Liver (tissue), 9 donors: ENCODE measurements around the gene GABARAPL1. TPM values are rescaled to one million over a fixed set of nuclear protein-coding genes. Genes with fewer than 3 reads are reported as not detected.

Source experiments
- DNase-seq: peaks from one replicate; pipeline ENCODE4 v3.0.0-alpha.2; 2017; ENCODE audit warnings: low spot score
- H3K27ac ChIP-seq, 2 donors: one replicate each; pipeline ENCODE4 v1.7.0; 2013; ENCODE audit warnings: inconsistent platforms in 2 of 2, low read length in 2 of 2, control low read depth in 1 of 2, low read depth in 1 of 2, mild to moderate bottlenecking in 1 of 2
- H3K27me3 ChIP-seq, 4 donors: one replicate each; pipeline versions ENCODE4 v1.6.1 to v1.7.0; 2013; ENCODE audit warnings: low read length in 3 of 4, inconsistent platforms in 1 of 4, mild to moderate bottlenecking in 1 of 4, moderate library complexity in 1 of 4; ENCODE audit not compliant: control insufficient read depth in 4 of 4, insufficient read depth in 4 of 4
- H3K36me3 ChIP-seq, 4 donors: one replicate each; pipeline versions ENCODE4 v1.6.1 to v1.7.0; 2013; ENCODE audit warnings: low read length in 3 of 4, mild to moderate bottlenecking in 3 of 4, low read depth in 1 of 4, moderate library complexity in 1 of 4; ENCODE audit not compliant: control insufficient read depth in 4 of 4, insufficient read depth in 3 of 4
- H3K4me1 ChIP-seq, 4 donors: one replicate each; pipeline versions ENCODE4 v1.6.1 to v1.7.0; 2013; ENCODE audit warnings: low read length in 3 of 4, mild to moderate bottlenecking in 3 of 4, moderate library complexity in 1 of 4; ENCODE audit not compliant: control insufficient read depth in 4 of 4, insufficient read depth in 4 of 4
- H3K4me3 ChIP-seq, 3 donors: one replicate each; pipeline versions ENCODE4 v1.6.1 to v1.7.0; 2013; ENCODE audit warnings: low read length in 3 of 3, control low read depth in 1 of 3, low read depth in 1 of 3, mild to moderate bottlenecking in 1 of 3
- H3K9ac ChIP-seq, 2 donors: one replicate each; pipeline ENCODE4 v1.7.0; 2013; ENCODE audit warnings: low read length in 2 of 2, mild to moderate bottlenecking in 2 of 2, moderate library complexity in 2 of 2, control low read depth in 1 of 2, low read depth in 1 of 2
- H3K9me3 ChIP-seq, 4 donors: one replicate each; pipeline versions ENCODE4 v1.6.1 to v1.7.0; 2013; ENCODE audit warnings: low read length in 3 of 4; ENCODE audit not compliant: control insufficient read depth in 4 of 4
- CTCF ChIP-seq: fragments of 150-350 bp; IDR thresholded peaks from 2 replicates; pipeline ENCODE4 v1.5.1; 2017; ENCODE audit warnings: improper control_type of control experiment, low read depth, low read length; ENCODE audit not compliant: missing input control
- FOXA1 ChIP-seq: IDR thresholded peaks from 2 replicates; pipeline ENCODE4 v1.6.1; 2016; ENCODE audit warnings: antibody characterized with exemption
- FOXA2 ChIP-seq: IDR thresholded peaks from 2 replicates; pipeline ENCODE4 v1.6.1; 2016; ENCODE audit warnings: antibody characterized with exemption
- GABPA ChIP-seq, 2 donors: IDR thresholded peaks in 1 of 2; conservative IDR thresholded peaks in 1 of 2; 2 replicates each; pipeline ENCODE4 v1.6.1; 2016; ENCODE audit warnings: antibody characterized with exemption in 2 of 2, mild to moderate bottlenecking in 1 of 2, moderate library complexity in 1 of 2
- HNF4A ChIP-seq, 2 donors: conservative IDR thresholded peaks; 2 replicates each; pipeline ENCODE4 v1.6.1; 2016; ENCODE audit warnings: antibody characterized with exemption in 2 of 2, mild to moderate bottlenecking in 2 of 2
- HNF4G ChIP-seq: IDR thresholded peaks from 2 replicates; pipeline ENCODE4 v1.6.1; 2016; ENCODE audit warnings: antibody characterized with exemption
- JUND ChIP-seq, 2 donors: IDR thresholded peaks; 2 replicates each; pipeline ENCODE4 v1.6.1; 2016; ENCODE audit warnings: antibody characterized with exemption in 2 of 2
- NR2F2 ChIP-seq: IDR thresholded peaks from 2 replicates; pipeline ENCODE4 v1.6.1; 2016; ENCODE audit warnings: antibody characterized with exemption
- RAD21 ChIP-seq, 2 donors: IDR thresholded peaks; 2 replicates each; pipeline ENCODE4 v1.6.1; 2016; ENCODE audit warnings: antibody characterized with exemption in 2 of 2, mild to moderate bottlenecking in 2 of 2
- REST ChIP-seq: IDR thresholded peaks from 2 replicates; pipeline ENCODE4 v1.6.1; 2016; ENCODE audit warnings: antibody characterized with exemption, mild to moderate bottlenecking
- RXRA ChIP-seq, 2 donors: IDR thresholded peaks; 2 replicates each; pipeline ENCODE4 v1.6.1; 2017 to 2018; ENCODE audit warnings: antibody characterized with exemption in 2 of 2, mild to moderate bottlenecking in 1 of 2
- SP1 ChIP-seq: IDR thresholded peaks from 2 replicates; pipeline ENCODE4 v1.6.1; 2018; ENCODE audit warnings: antibody characterized with exemption, mild to moderate bottlenecking
- TAF1 ChIP-seq: conservative IDR thresholded peaks from 2 replicates; pipeline ENCODE4 v1.6.1; 2016; ENCODE audit warnings: antibody characterized with exemption, mild to moderate bottlenecking
- YY1 ChIP-seq: IDR thresholded peaks from 2 replicates; pipeline ENCODE4 v1.6.1; 2016; ENCODE audit warnings: antibody characterized with exemption, mild to moderate bottlenecking
- WGBS: extraction: QIAGEN DNeasy Blood & Tissue Kit; methylation state at CpG from one replicate; pipeline ENCODE4 v1.1.7; 2013; 5-methylcytosine and 5-hydroxymethylcytosine counted together
- polyA plus RNA-seq, 2 donors: library from polyadenylated mRNA; stranded (reverse) in 1 of 2; unstranded in 1 of 2; fragments of 200-250 nt in 1 of 2; fragments of >200 nt in 1 of 2; fragmentation: Nextera tagmentation in 1 of 2; extraction: Ambion mirVana in 1 of 2; gene quantifications; one replicate each; pipeline versions ENCODE4 v1.2.1 to v1.2.3, GENCODE V29; 2013 to 2015
- total RNA-seq, 2 donors: library from RNA; depleted of rRNA; stranded (reverse); fragments of >200 nt; gene quantifications; one replicate each; pipeline ENCODE4 v1.2.3, GENCODE V29; 2014
- TF ChIP-seq, protein P1 (sequence below): IDR thresholded peaks from 2 replicates; pipeline ENCODE4 v1.6.1; 2016; ENCODE audit warnings: antibody characterized with exemption
- donor health status: healthy.
- donor health status: healthy.
- donor health status: healthy.
- donor health status: healthy.
- donor health status: healthy.

Gene GABARAPL1
- total and polyA plus RNA-seq, 4 donors, result 18.0 to 118 (median 53.0) TPM

GRCh38 chr12:10214136-10214894 is 1.6 kb downstream of the GABARAPL1 start:
- no peaks in the 10 kb centered on the region for H3K9me3 ChIP-seq
- WGBS, result 11% methylated on average over 10 of the region's 10 CpGs
- H3K36me3 ChIP-seq, result peaks cover 4 to 9% (median 7%) of the 10 kb centered on the region in 4 donors
- TF ChIP-seq REST (peak; percentile 7), HNF4A (conservative IDR thresholded peaks at IDR 0.05) (peak in 1 of 2 donors; percentile 43), GABPA (IDR thresholded peaks at IDR 0.05 in 1 of 2, conservative IDR thresholded peaks at IDR 0.05 in 1 of 2) (no peak), HNF4G (no peak), NR2F2 (no peak)
- H3K27me3 ChIP-seq, result no peaks in the 10 kb centered on the region
- DNase-seq, result no peak
- H3K27ac ChIP-seq, result peak overlapping the region; percentile 100
- H3K4me3 ChIP-seq, result peak overlapping the region; percentile 74 to 93 (median 89)
- H3K4me1 ChIP-seq, result peaks cover 0 to 16% (median 7%) of the 10 kb centered on the region in 4 donors
- peak overlapping the region; percentile 94 to 99 for H3K9ac ChIP-seq

DNA sequence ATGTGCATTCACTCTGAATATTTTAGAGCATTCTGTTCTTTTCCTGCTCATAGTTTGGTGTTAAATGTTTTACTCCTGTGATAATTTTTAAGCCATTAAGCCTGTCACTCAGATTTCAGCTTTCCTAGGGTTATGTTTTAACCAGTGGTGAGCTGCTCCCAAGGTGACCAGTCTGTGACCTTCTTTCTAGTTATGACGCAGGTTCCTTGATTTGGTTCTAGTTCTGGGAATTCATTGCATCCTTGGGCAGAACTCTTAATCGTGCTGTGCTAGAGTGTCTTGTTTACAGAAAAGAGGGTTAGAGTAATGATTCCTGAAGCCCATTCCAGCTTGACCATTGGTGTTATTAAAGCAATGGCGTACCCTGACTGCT is 2.2 kb downstream of the GABARAPL1 start:
- TF ChIP-seq, protein P1, sequence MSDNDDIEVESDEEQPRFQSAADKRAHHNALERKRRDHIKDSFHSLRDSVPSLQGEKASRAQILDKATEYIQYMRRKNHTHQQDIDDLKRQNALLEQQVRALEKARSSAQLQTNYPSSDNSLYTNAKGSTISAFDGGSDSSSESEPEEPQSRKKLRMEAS, result no peak
- TF ChIP-seq JUND (IDR thresholded peaks at IDR 0.05) (peak in 1 of 2 donors; percentile 39), YY1 (peak; percentile 39), RAD21 (IDR thresholded peaks at IDR 0.05) (no peak), CTCF (no peak), RXRA (IDR thresholded peaks at IDR 0.05) (peak in 1 of 2 donors; percentile 61), TAF1 (peak; percentile 7), FOXA1 (no peak), REST (peak; percentile 49), SP1 (peak; percentile 28), NR2F2 (no peak), HNF4A (conservative IDR thresholded peaks at IDR 0.05) (peak; percentile 17 to 21), FOXA2 (peak; percentile 22)
- Histone ChIP-seq H3K27me3 (no peaks in the 10 kb centered on the region), H3K4me1 (peaks cover 0 to 18% (median 7%) of the 10 kb centered on the region in 4 donors), H3K4me3 (peak overlapping the region; percentile 74 to 93 (median 89)), H3K36me3 (peaks cover 5 to 13% (median 9%) of the 10 kb centered on the region in 4 donors), H3K9ac (peak overlapping the region; percentile 94 to 99), H3K27ac (peak overlapping the region; percentile 100), H3K9me3 (no peaks in the 10 kb centered on the region)
- 47% methylated on average over 3 of the region's 3 CpGs for WGBS
- DNase-seq, result no peak
